Measurements from ENCODE around the gene CDK5R2. TPM values are rescaled to one million over a fixed set of nuclear protein-coding genes. Genes with fewer than 3 reads are reported as not detected.

CDK5R2 gene
- total and polyA plus RNA-seq, 2 of the 13 experiments (the other 11 are each of a cell fraction or from before 2014, with no cell fraction given) = not detected

DNA sequence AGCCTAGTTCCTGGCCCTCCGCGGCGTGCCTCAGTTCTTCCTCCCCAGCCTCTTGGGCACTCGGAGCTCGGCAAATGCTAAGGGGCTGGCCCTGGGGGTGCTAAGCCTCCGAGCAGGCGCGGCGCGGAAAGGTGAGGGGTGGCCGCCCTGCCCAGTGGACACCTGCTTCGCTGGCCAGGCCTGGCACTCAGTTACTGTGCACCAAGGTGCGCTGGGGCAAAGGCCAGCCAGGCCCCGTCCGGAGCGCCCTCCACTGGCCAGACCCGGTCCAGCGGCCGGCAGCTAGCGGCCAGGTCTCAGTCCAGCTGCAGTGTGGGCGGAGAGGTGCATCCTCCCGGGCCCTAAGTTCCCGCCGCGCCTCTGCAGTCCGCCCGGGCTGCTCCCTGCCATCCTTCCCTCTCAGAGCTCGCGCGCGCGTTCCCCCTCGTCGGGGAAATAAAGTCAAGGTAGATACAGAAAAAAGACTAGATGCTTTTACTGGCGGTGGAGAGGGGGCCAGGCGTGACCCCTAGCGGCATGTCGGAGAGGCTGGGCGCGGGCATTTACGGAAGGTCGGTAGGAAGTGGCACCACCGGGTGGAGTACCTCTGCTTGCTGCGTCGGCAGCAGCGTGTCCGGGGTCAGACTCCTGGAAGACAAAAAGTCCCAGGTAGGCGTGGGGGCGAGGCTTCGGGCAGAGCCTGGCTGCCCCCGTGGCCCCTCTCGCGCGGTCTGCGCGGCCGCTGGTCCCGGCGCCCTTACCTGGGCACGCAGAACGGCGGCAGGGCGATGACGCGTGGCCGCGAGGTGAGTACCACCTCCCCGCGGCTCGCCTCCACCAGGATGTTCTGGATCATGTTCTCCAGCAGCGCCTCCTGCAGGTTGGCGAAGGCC is 43.2 kb downstream of the CDK5R2 start (continued):
- no peak for TF ChIP-seq REST (IDR thresholded peaks at IDR 0.05; ENCODE audit: borderline replicate concordance in 1 of 2, low read depth in 1 of 2, low read length in 2 of 2)
- TF ChIP-seq ONECUT2 (CRISPR knock-in tag; IDR thresholded peaks at IDR 0.05) = no peak
- TF ChIP-seq, protein P1, sequence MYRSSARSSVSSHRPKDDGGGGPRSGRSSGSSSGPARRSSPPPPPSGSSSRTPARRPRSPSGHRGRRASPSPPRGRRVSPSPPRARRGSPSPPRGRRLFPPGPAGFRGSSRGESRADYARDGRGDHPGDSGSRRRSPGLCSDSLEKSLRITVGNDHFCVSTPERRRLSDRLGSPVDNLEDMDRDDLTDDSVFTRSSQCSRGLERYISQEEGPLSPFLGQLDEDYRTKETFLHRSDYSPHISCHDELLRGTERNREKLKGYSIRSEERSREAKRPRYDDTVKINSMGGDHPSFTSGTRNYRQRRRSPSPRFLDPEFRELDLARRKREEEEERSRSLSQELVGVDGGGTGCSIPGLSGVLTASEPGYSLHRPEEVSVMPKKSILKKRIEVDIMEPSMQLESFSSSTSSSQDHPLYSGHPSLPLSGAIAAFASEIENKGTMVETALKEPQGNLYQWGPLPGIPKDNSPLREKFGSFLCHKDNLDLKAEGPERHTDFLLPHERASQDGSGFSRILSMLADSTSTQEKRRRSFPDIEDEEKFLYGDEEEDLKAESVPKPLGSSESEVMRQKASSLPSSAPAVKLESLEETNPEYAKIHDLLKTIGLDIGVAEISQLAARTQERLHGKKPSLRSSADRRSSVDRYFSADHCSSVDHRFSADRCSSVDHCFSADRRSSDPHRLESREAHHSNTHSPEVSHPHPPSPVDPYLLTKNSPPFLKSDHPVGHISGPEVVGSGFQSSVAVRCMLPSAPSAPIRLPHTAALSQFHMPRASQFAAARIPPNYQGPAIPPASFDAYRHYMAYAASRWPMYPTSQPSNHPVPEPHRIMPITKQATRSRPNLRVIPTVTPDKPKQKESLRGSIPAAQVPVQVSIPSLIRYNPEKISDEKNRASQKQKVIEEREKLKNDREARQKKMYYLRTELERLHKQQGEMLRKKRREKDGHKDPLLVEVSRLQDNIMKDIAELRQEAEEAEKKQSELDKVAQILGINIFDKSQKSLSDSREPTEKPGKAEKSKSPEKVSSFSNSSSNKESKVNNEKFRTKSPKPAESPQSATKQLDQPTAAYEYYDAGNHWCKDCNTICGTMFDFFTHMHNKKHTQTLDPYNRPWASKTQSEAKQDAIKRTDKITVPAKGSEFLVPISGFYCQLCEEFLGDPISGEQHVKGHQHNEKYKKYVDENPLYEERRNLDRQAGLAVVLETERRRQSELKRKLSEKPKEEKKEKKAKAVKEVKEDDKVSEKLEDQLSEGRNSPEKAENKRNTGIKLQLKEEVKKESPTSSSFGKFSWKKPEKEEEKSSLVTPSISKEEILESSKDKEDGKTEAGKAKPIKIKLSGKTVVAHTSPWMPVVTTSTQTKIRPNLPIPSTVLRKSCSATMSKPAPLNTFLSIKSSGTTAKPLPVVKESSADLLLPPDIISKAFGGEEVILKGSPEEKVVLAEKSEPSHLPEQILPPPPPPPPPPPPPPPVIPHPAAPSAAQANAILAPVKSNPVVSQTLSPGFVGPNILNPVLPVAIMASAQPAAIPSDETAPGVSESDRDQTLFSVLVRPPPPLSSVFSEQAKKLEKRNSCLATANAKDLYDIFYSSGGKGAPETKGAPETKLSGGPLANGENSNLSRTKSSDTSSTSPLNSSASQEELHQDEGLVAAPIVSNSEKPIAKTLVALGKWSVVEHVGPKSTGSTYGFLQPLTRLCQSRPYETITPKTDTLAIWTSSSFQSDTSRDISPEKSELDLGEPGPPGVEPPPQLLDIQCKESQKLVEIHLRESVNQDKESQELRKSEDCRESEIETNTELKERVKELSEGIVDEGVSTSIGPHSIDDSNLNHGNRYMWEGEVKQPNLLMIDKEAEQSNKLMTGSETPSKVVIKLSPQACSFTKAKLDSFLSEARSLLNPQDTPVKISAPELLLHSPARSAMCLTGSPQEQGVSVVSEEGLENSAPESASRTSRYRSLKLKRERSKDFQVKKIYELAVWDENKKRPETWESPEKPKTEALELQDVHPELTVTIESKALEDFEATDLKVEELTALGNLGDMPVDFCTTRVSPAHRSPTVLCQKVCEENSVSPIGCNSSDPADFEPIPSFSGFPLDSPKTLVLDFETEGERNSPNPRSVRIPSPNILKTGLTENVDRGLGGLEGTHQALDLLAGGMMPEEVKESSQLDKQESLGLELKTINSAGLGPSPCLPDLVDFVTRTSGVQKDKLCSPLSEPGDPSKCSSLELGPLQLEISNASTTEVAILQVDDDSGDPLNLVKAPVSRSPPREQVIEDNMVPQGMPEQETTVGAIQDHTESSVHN (CRISPR knock-in tag; IDR thresholded peaks at IDR 0.05) = no peak
- TF ChIP-seq, protein P2, sequence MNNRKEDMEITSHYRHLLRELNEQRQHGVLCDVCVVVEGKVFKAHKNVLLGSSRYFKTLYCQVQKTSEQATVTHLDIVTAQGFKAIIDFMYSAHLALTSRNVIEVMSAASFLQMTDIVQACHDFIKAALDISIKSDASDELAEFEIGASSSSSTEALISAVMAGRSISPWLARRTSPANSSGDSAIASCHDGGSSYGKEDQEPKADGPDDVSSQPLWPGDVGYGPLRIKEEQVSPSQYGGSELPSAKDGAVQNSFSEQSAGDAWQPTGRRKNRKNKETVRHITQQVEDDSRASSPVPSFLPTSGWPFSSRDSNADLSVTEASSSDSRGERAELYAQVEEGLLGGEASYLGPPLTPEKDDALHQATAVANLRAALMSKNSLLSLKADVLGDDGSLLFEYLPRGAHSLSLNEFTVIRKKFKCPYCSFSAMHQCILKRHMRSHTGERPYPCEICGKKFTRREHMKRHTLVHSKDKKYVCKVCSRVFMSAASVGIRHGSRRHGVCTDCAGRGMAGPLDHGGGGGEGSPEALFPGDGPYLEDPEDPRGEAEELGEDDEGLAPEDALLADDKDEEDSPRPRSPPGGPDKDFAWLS (CRISPR knock-in tag; IDR thresholded peaks at IDR 0.05; ENCODE audit: borderline replicate concordance) = no peak
- TF ChIP-seq, protein P3, sequence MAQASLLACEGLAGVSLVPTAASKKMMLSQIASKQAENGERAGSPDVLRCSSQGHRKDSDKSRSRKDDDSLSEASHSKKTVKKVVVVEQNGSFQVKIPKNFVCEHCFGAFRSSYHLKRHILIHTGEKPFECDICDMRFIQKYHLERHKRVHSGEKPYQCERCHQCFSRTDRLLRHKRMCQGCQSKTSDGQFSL (CRISPR knock-in tag; IDR thresholded peaks at IDR 0.05) = no peak
- TF ChIP-seq NFAT5 (CRISPR knock-in tag; IDR thresholded peaks at IDR 0.05) = peak; percentile 59; the same call in 1 of the 2 replicates
- TF ChIP-seq NFATC3 (CRISPR knock-in tag; IDR thresholded peaks at IDR 0.05) = no peak
